ENCODE results near the gene TFCP2L1. TPM values are rescaled to one million over a fixed set of nuclear protein-coding genes. Genes with fewer than 3 reads are reported as not detected.

Gene TFCP2L1
- total RNA-seq, 1 experiment from 2014 or later = 1.8 TPM

DNA sequence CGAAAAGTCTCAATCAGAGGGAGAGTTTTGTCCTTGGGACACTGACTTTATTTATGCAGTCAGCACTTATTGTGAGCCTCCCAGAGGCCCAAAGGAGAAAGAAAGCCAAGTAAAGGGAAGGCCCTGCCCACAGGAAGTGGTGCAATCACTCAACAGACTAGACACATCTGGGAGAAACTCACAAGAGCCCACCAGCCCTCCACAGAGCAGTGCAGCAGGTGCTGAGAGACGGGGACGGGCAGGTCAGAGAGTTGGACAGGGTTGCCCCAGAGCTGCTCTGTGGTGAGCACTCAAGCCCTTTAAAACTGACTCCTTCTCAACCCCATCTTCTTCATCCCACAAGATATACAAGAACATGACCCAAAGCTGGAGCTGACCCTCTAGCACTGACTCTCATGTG lies 96.0 kb downstream of the TFCP2L1 start:
- H3K4me1 Mint-ChIP-seq = peaks cover 5 to 6% of the 10 kb centered on the region in 2 experiments

More for the DNA sequence above, 96.0 kb downstream of the TFCP2L1 start:
- Histone ChIP-seq H3K4me1 (ENCODE audit: insufficient read depth, low read length) (no peaks in the 10 kb centered on the region), H2BK12ac (ENCODE audit: insufficient read length, low read depth, low read length) (no peak overlapping the region), H3K4ac (ENCODE audit: low read depth, low read length) (no peak overlapping the region), H3K14ac (ENCODE audit: insufficient read depth, low read length) (no peak overlapping the region), H2AFZ (ENCODE audit: low read length) (no peak overlapping the region), H3K56ac (ENCODE audit: insufficient read length, low read depth, low read length) (no peak overlapping the region), H3K18ac (ENCODE audit: insufficient read length, low read depth, low read length) (no peak overlapping the region), H2BK20ac (ENCODE audit: low read depth, low read length, poor library complexity, severe bottlenecking) (no peak overlapping the region), H3K23ac (ENCODE audit: insufficient read length, low read depth, low read length) (no peak overlapping the region), H2AK5ac (ENCODE audit: insufficient read length, low read length) (no peak overlapping the region), H3K27ac (ENCODE audit: insufficient read length, low read depth, low read length) (no peak overlapping the region), H3T11ph (ENCODE audit: low read length) (no peak overlapping the region), H4K5ac (ENCODE audit: insufficient read length, low read depth, low read length) (no peak overlapping the region), H4K20me1 (ENCODE audit: control insufficient read depth, insufficient read depth, insufficient read length) (no peaks in the 10 kb centered on the region), H4K8ac (replicated peaks; ENCODE audit: insufficient read length, low read depth, low read length) (no peak overlapping the region), H2BK5ac (ENCODE audit: insufficient read length, low read length) (no peak overlapping the region), H3K9me3 (ENCODE audit: control insufficient read depth, low read depth, low read length) (no peaks in the 10 kb centered on the region), H4K91ac (ENCODE audit: insufficient read length, low read depth, low read length) (no peak overlapping the region), H3K79me1 (ENCODE audit: insufficient read depth, low read depth, low read length, poor library complexity, severe bottlenecking) (no peaks in the 10 kb centered on the region), H2BK120ac (ENCODE audit: low read depth, low read length, poor library complexity, severe bottlenecking) (no peak overlapping the region), H3K27me3 (ENCODE audit: insufficient read depth, low read length) (no peaks in the 10 kb centered on the region), H3K9ac (ENCODE audit: extremely low read depth, insufficient read length, low read length) (no peak overlapping the region), H3K4me2 (ENCODE audit: insufficient read depth, insufficient read length, low read length) (no peak overlapping the region), H3K79me2 (ENCODE audit: insufficient read depth, low read length) (no peaks in the 10 kb centered on the region), H2BK15ac (ENCODE audit: low read depth, low read length) (no peak overlapping the region), H3K23me2 (ENCODE audit: insufficient read length, low read depth, low read length, poor library complexity, severe bottlenecking) (no peaks in the 10 kb centered on the region)
- no peaks in the 10 kb centered on the region for H3K9me3 Mint-ChIP-seq
- H3K27me3 Mint-ChIP-seq (ENCODE audit: low read depth) = peaks cover 7% of the 10 kb centered on the region
- WGBS (ENCODE audit: extremely low coverage, insufficient read length, low lambda C conversion rate) = no CpG with 5 or more reads among the region's 3 CpGs
- H3K4me3 Mint-ChIP-seq = no peak overlapping the region
- no peaks in the 10 kb centered on the region; a peak in 1 of 7 replicates for H3K36me3 Mint-ChIP-seq (ENCODE audit: insufficient read depth in 1 of 3, low read depth in 3 of 3)
- no peak overlapping the region for H3K27ac Mint-ChIP-seq
- no peak for DNase-seq
- TF ChIP-seq, protein P1, sequence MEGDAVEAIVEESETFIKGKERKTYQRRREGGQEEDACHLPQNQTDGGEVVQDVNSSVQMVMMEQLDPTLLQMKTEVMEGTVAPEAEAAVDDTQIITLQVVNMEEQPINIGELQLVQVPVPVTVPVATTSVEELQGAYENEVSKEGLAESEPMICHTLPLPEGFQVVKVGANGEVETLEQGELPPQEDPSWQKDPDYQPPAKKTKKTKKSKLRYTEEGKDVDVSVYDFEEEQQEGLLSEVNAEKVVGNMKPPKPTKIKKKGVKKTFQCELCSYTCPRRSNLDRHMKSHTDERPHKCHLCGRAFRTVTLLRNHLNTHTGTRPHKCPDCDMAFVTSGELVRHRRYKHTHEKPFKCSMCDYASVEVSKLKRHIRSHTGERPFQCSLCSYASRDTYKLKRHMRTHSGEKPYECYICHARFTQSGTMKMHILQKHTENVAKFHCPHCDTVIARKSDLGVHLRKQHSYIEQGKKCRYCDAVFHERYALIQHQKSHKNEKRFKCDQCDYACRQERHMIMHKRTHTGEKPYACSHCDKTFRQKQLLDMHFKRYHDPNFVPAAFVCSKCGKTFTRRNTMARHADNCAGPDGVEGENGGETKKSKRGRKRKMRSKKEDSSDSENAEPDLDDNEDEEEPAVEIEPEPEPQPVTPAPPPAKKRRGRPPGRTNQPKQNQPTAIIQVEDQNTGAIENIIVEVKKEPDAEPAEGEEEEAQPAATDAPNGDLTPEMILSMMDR (conservative IDR thresholded peaks at IDR 0.05) = no peak

All from H9 (cell line).